ENCODE results near the gene EOLA2. TPM values are rescaled to one million over a fixed set of nuclear protein-coding genes. Genes with fewer than 3 reads are reported as not detected.

The EOLA2 gene
- total and polyA plus RNA-seq, 10 of the 15 experiments (the other 5 are each of a cell fraction or from before 2014, with no cell fraction given): 23.9 to 55.8 (median 41.4) TPM

DNA sequence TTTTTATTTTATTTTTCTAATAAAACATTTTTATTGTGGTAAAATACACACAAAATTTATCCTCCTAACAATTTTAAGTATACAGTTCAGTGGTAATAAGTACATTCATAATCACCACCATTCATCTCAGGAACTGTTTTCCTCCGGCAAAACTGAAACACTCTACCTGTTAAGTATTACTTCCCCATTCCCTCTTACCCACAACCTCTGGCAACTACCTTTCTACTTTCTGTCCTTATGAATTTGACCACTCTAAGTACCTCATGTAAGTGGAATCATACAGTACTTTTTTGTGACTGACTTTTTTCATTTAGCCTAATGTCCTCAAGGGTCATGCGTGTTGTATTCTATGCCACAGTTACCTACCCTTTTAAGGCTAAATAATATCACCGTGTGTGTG lies 30.0 kb downstream of the EOLA2 start (continued):
- TF ChIP-seq EP300 (IDR thresholded peaks at IDR 0.05; ENCODE audit: borderline replicate concordance in 1 of 2, control insufficient read depth in 1 of 2, low read depth in 2 of 2, low read length in 2 of 2): peak in 1 of 2 experiments; percentile 28; a peak in 1 of 4 replicates
- TF ChIP-seq IKZF1 (conservative IDR thresholded peaks at IDR 0.05): peak; percentile 47
- TF ChIP-seq NFIC (IDR thresholded peaks at IDR 0.05; ENCODE audit: low read depth, low read length): 0 out of 2 replicates have a peak, but pooled peaks have one; percentile 22
- TF ChIP-seq FOXM1 (IDR thresholded peaks at IDR 0.05; ENCODE audit: low read depth, low read length): no peak
- TF ChIP-seq RUNX3 (IDR thresholded peaks at IDR 0.05; ENCODE audit: low read length): peak; percentile 43; the same call in 1 of the 2 replicates
- TF ChIP-seq MTA2 (IDR thresholded peaks at IDR 0.05; ENCODE audit: low read depth): peak; percentile 62; the same call in 1 of the 2 replicates
- no peak for TF ChIP-seq SMAD1 (IDR thresholded peaks at IDR 0.05; ENCODE audit: low read depth, partially characterized antibody)
- TF ChIP-seq ZNF24 (IDR thresholded peaks at IDR 0.05): peak; percentile 75
- TF ChIP-seq CREM (IDR thresholded peaks at IDR 0.05; ENCODE audit: low read depth): 0 out of 2 replicates have a peak, but pooled peaks have one; percentile 23
- TF ChIP-seq ZZZ3 (IDR thresholded peaks at IDR 0.05; ENCODE audit: control insufficient read depth, insufficient read length, low read depth): no peak
- TF ChIP-seq FOS (IDR thresholded peaks at IDR 0.05; ENCODE audit: borderline replicate concordance, extremely low read depth, insufficient read length): no peak
- peak; percentile 84 to 88 for TF ChIP-seq IKZF2 (IDR thresholded peaks at IDR 0.05)

DNA sequence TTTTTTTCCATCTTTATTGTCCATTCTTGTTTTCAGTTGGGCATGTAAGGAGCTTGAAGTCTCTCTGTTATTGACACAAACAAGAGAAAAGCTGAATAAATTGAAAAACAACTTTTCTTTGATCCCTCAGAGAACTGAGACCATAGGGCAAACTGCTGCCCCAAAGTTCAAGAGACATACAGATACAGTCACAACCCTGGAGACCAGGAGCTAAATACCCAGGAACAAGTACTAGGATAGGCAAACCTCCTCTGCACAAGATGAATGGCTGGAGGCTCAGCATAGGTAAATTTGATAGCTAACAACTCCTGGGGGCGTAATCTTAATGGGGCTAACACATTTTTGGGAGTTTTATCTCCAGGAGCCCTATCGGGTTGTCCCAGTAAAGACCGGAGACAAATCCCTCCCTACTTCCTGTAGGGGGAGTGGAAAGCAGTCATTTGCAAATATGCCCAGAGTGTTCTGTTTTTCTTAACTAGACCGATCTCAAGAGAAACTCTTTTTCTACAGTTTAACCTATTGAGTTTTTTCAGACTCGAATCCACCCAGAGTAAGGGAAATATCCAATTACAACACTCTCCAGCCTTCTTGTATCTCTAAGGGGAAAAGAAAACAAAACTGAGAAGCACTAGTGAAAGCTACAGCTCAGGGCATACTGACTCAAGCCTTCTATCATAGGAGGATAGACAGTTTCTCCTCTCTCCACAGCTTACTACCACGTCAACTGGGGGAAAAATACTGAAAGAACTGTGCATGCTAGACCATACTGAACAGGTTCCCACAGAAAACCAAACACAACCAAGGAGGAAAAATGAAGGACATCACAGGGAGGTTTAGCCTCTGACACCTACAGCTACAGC lies 34.2 kb downstream of the EOLA2 start:
- no peak overlapping the region for H3K9ac ChIP-seq (ENCODE audit: control insufficient read depth, insufficient read depth, low read length)

More for the DNA sequence above, 34.2 kb downstream of the EOLA2 start:
- Histone ChIP-seq H2AFZ (ENCODE audit: control insufficient read depth, low read depth, low read length) (peak overlapping the region; percentile 64), H3K4me2 (ENCODE audit: control insufficient read depth, insufficient read depth) (peak overlapping the region; percentile 57), H3K36me3 (ENCODE audit: control insufficient read depth in 2 of 2, insufficient read depth in 2 of 2, low read length in 1 of 2) (no peaks in the 10 kb centered on the region), H4K20me1 (ENCODE audit: control insufficient read depth, insufficient read depth) (no peaks in the 10 kb centered on the region), H3K79me2 (ENCODE audit: control insufficient read depth, insufficient read depth, low read length) (no peaks in the 10 kb centered on the region), H3K4me3 (no peak overlapping the region), H3K9me3 (replicated peaks; ENCODE audit: control insufficient read depth, insufficient read depth, low read length) (no peaks in the 10 kb centered on the region), H3K27me3 (replicated peaks in 1 of 2; ENCODE audit: control insufficient read depth in 2 of 2, insufficient read depth in 2 of 2, low read length in 1 of 2) (no peaks in the 10 kb centered on the region), H3K27ac (ENCODE audit: control insufficient read depth, insufficient read depth) (peak overlapping the region; percentile 42; the same call in 1 of the 2 replicates), H3K4me1 (ENCODE audit: control insufficient read depth, insufficient read depth, low read length) (peaks cover 7% of the 10 kb centered on the region)
- ATAC-seq: peak; percentile 85
- ChIA-PET CTCF (interaction anchor here (1.1 to 1.3 kb wide), 4 partner anchors 9 to 67 kb away, joined by 3 to 5 read pairs (median 4); no protein-coding TSS in a partner anchor), SMC1A (ENCODE audit: uncharacterized antibody, unreplicated experiment) (interaction anchor here (0.9 to 1.5 kb wide), 4 partner anchors 12 to 71 kb away, joined by 3 to 5 read pairs (median 4); no protein-coding TSS in a partner anchor), RAD21 (ENCODE audit: unreplicated experiment) (interaction anchor here (1.5 kb wide), 1 partner anchor 36 kb away, joined by 7 read pairs; no protein-coding TSS in a partner anchor), POLR2A (interaction anchor here (0.7 kb wide), 1 partner anchor 36 kb away, joined by 3 read pairs; no protein-coding TSS in a partner anchor)
- FAIRE-seq: no peak
- TF ChIP-seq IKZF2 (IDR thresholded peaks at IDR 0.05) (0 out of 4 replicates have a peak, but pooled peaks of 1 of the 2 experiments have one; percentile 15), CHD4 (IDR thresholded peaks at IDR 0.05) (no peak)
- intact Hi-C loops (cut with micrococcal nuclease; ENCODE audit: unreplicated experiment): no loop called here
- in situ Hi-C loops (cut with MboI): no loop called here
- no TSS peak for BruUV-seq (replicated peaks)
- 6% methylated on average over 6 of the region's 6 CpGs for WGBS (ENCODE audit: insufficient coverage, insufficient replicate concordance, low lambda C conversion rate, missing lambda C conversion rate)
- DNase-seq (ENCODE audit: low read depth, low spot score): peak; percentile 13

All from GM12878 (cell line).